ENCODE data around the gene GALNT7.

DNA sequence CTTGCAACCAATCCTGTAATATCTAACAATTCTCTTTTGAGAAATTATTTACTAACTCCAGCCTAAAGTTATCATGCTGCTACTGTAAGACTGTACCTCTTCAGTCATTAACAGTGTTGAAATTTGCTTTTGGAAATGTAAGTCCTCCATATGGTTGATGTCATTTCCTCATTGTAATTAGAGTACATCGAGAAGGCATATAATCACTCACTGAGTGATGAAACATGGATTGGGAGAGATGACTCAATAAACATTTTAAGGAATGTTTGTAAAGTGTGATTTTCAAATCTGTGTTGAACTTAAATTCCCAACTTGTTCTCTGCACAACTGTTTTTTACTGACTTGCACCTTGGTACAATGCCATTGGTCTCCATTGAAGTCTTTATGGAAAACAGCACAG lies 104.4 kb downstream of the GALNT7 start:
- TF ChIP-seq POLR2A (IDR thresholded peaks at IDR 0.05), result no peak
- TF ChIP-seq, protein P1, sequence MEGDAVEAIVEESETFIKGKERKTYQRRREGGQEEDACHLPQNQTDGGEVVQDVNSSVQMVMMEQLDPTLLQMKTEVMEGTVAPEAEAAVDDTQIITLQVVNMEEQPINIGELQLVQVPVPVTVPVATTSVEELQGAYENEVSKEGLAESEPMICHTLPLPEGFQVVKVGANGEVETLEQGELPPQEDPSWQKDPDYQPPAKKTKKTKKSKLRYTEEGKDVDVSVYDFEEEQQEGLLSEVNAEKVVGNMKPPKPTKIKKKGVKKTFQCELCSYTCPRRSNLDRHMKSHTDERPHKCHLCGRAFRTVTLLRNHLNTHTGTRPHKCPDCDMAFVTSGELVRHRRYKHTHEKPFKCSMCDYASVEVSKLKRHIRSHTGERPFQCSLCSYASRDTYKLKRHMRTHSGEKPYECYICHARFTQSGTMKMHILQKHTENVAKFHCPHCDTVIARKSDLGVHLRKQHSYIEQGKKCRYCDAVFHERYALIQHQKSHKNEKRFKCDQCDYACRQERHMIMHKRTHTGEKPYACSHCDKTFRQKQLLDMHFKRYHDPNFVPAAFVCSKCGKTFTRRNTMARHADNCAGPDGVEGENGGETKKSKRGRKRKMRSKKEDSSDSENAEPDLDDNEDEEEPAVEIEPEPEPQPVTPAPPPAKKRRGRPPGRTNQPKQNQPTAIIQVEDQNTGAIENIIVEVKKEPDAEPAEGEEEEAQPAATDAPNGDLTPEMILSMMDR (IDR thresholded peaks at IDR 0.05), result no peak
